Nephron progenitor cell (in vitro differentiated cells): ENCODE measurements around the gene HS6ST3.

Experiments
- DNase-seq: peaks from one replicate; pipeline ENCODE4 v3.0.0; 2021
- H3K27ac Mint-ChIP-seq: 2 replicates; pipeline ENCODE4 v1.8.0; 2021; ENCODE audit warnings: mild to moderate bottlenecking, moderate library complexity, mixed read lengths
- H3K27me3 Mint-ChIP-seq: 2 replicates; pipeline ENCODE4 v1.8.0; 2021; ENCODE audit warnings: mild to moderate bottlenecking, low read depth, mixed read lengths; ENCODE audit not compliant: poor library complexity
- H3K36me3 Mint-ChIP-seq: 2 replicates; pipeline ENCODE4 v1.8.0; 2021; ENCODE audit warnings: low read depth, mixed read lengths
- H3K4me1 Mint-ChIP-seq: 2 replicates; pipeline ENCODE4 v1.8.0; 2021; ENCODE audit warnings: mixed read lengths
- H3K4me3 Mint-ChIP-seq: 2 replicates; pipeline ENCODE4 v1.8.0; 2021; ENCODE audit warnings: mild to moderate bottlenecking, moderate library complexity, mixed read lengths
- H3K9me3 Mint-ChIP-seq: 2 replicates; pipeline ENCODE4 v1.8.0; 2021; ENCODE audit warnings: mild to moderate bottlenecking, moderate library complexity, mixed read lengths
- TF ChIP-seq, protein P1 (sequence below): fragments of 200-600 bp; sonication (generic); IDR thresholded peaks from 2 replicates; pipeline ENCODE4 v1.5.0; 2021; ENCODE audit warnings: antibody characterized with exemption

Gene HS6ST3

DNA sequence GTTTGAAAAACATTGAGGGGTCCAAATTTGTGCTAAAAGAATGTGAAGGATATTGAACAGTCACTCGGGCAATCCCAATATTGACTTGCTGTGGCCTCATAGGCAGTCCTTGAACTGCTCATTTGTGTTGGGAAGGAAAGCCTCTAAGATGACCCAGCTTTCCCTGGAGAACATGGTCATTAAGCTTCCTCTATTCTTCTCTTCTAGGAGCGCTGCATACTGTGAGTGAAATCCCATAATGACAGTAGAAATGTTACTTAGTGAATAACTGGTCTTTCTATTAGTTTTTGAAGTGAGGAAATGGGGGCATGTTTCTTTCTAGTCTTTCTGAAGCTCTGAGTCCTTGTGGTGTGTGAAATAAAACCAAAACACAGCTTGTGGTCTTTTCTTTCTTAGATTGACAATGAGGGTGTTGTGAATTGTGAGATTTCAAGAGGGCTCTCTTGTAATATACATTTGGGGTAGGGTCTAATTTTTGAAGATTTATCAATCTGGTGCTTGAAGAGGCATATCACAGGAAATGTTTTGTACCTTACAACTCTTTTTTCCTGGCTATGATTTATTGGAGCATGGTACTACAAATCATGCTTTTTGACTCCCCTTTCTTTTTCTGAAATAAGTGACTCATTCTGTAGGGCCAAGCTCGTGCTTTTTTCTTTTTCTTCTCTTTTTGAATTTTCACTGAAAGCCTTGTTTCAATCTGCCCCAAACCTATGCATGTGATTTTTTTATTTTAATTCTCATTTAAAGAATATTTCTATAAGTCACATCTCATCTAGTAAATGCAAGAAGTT lies 653.6 kb downstream of the HS6ST3 start:
- H3K4me1 Mint-ChIP-seq = peaks cover 4% of the 10 kb centered on the region
- no peak for DNase-seq
- no peaks in the 10 kb centered on the region for H3K9me3 Mint-ChIP-seq
- H3K27ac Mint-ChIP-seq = no peak overlapping the region
- no peaks in the 10 kb centered on the region for H3K36me3 Mint-ChIP-seq
- H3K27me3 Mint-ChIP-seq = no peaks in the 10 kb centered on the region
- no peak overlapping the region for H3K4me3 Mint-ChIP-seq
- TF ChIP-seq, protein P1, sequence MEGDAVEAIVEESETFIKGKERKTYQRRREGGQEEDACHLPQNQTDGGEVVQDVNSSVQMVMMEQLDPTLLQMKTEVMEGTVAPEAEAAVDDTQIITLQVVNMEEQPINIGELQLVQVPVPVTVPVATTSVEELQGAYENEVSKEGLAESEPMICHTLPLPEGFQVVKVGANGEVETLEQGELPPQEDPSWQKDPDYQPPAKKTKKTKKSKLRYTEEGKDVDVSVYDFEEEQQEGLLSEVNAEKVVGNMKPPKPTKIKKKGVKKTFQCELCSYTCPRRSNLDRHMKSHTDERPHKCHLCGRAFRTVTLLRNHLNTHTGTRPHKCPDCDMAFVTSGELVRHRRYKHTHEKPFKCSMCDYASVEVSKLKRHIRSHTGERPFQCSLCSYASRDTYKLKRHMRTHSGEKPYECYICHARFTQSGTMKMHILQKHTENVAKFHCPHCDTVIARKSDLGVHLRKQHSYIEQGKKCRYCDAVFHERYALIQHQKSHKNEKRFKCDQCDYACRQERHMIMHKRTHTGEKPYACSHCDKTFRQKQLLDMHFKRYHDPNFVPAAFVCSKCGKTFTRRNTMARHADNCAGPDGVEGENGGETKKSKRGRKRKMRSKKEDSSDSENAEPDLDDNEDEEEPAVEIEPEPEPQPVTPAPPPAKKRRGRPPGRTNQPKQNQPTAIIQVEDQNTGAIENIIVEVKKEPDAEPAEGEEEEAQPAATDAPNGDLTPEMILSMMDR = no peak

- no peaks in the 10 kb centered on the region for H3K9me3 Mint-ChIP-seq
- no peaks in the 10 kb centered on the region for H3K27me3 Mint-ChIP-seq
- TF ChIP-seq, protein P1 = no peak
- H3K4me1 Mint-ChIP-seq = peaks cover 4% of the 10 kb centered on the region
- H3K36me3 Mint-ChIP-seq = no peaks in the 10 kb centered on the region
- no peak overlapping the region for H3K4me3 Mint-ChIP-seq
- no peak overlapping the region for H3K27ac Mint-ChIP-seq
- DNase-seq = no peak
These were observed 654.7 kb downstream of the HS6ST3 start for GRCh38 chr13:96744367-96745331.

GRCh38 chr13:96746886-96747285 lies 657.0 kb downstream of the HS6ST3 start:
- Mint-ChIP-seq H3K9me3 (no peaks in the 10 kb centered on the region), H3K4me1 (peaks cover 4% of the 10 kb centered on the region), H3K36me3 (no peaks in the 10 kb centered on the region), H3K27ac (no peak overlapping the region), H3K4me3 (no peak overlapping the region), H3K27me3 (no peaks in the 10 kb centered on the region)
- TF ChIP-seq, protein P1 = no peak
- DNase-seq = no peak

DNA sequence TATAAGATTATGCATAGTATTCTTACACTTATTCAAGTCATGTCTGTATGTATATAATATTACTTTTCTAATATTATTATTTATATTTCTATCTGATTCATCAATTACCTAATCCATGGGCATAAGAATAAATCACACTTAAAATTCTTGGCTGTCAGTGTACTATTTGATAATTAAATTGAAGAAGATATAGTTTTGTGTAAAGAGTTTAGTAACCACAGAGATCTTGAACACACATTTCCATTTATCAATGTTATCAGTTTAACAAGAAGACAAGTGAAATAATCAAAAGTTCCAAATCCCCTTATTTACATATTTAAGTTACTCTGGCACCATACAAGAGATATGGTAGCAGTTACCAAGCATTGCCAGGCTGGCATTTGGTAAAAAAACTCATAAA lies 659.9 kb downstream of the HS6ST3 start:
- Mint-ChIP-seq H3K27me3 (no peaks in the 10 kb centered on the region), H3K4me3 (no peak overlapping the region), H3K36me3 (no peaks in the 10 kb centered on the region), H3K9me3 (no peaks in the 10 kb centered on the region), H3K27ac (no peak overlapping the region), H3K4me1 (no peaks in the 10 kb centered on the region)
- DNase-seq = no peak
- TF ChIP-seq, protein P1 = no peak

DNA sequence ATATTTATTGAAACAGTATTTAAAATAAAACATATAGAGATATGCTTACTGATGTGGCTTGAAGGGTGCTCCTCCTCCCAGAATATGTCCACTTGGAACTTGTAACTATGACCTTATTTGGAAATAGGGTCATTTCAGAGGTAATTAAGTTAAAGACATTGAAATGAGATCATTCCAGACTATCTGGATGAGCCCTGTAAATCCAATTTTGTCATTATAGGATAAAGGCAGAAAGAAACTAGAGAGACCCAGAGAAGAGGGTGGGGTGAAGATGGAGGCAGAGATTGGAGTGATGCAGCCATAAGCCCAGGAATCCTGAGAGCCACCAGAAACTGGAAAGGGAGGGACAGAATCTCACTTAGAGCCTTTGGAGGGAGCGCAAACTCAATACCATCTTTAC lies 661.2 kb downstream of the HS6ST3 start:
- no peak overlapping the region for H3K27ac Mint-ChIP-seq
- H3K9me3 Mint-ChIP-seq = peaks cover 3% of the 10 kb centered on the region
- no peaks in the 10 kb centered on the region for H3K27me3 Mint-ChIP-seq
- H3K36me3 Mint-ChIP-seq = no peaks in the 10 kb centered on the region
- no peaks in the 10 kb centered on the region for H3K4me1 Mint-ChIP-seq
- TF ChIP-seq, protein P1 = no peak
- no peak overlapping the region for H3K4me3 Mint-ChIP-seq
- no peak for DNase-seq
